ENCODE measurements around the gene ENDOV. TPM values are rescaled to one million over a fixed set of nuclear protein-coding genes. Genes with fewer than 3 reads are reported as not detected.
"Not testable (repeated sequence)": the region's sequence is repeated elsewhere in the genome, so short reads cannot be mapped to it uniquely, and the experiment has no call there.

Gene ENDOV
- total and polyA plus RNA-seq, 9 donors = 8.9 to 24.1 (median 20.8) TPM

GRCh38 chr17:80397034-80397387 lies 18.0 kb upstream of the ENDOV start:
- H3K27me3 ChIP-seq = no peaks in the 10 kb centered on the region
- no peaks in the 10 kb centered on the region for H3K36me3 ChIP-seq
- no peaks in the 10 kb centered on the region for H3K9me3 ChIP-seq
- TF ChIP-seq EP300 (IDR thresholded peaks at IDR 0.05) (no peak), POLR2A (IDR thresholded peaks at IDR 0.05) (no peak), CTCF (IDR thresholded peaks at IDR 0.05) (no peak)
- no peak for DNase-seq
- 86 to 89% (median 86%) methylated on average over 6 of the region's 6 CpGs for WGBS, 3 donors
- intact Hi-C loops (cut with DNase I) = no loop called here
- no peak overlapping the region for H3K27ac ChIP-seq
- no peaks in the 10 kb centered on the region for H3K4me1 ChIP-seq (ENCODE audit: insufficient read depth)
- H3K4me3 ChIP-seq = no peak overlapping the region

GRCh38 chr17:80397686-80398085 lies 17.3 kb upstream of the ENDOV start:
- TF ChIP-seq EP300 (IDR thresholded peaks at IDR 0.05) (no peak), POLR2A (IDR thresholded peaks at IDR 0.05) (no peak), CTCF (IDR thresholded peaks at IDR 0.05) (no peak)
- Histone ChIP-seq H3K4me1 (ENCODE audit: insufficient read depth) (no peaks in the 10 kb centered on the region), H3K27ac (no peak overlapping the region), H3K9me3 (no peaks in the 10 kb centered on the region), H3K36me3 (no peaks in the 10 kb centered on the region), H3K4me3 (no peak overlapping the region), H3K27me3 (no peaks in the 10 kb centered on the region)
- DNase-seq = no peak
- intact Hi-C loops (cut with DNase I) = no loop called here
- 76 to 79% (median 79%) methylated on average over 10 of the region's 10 CpGs for WGBS, 3 donors

GRCh38 chr17:80401086-80401485 lies 13.9 kb upstream of the ENDOV start:
- H3K36me3 ChIP-seq; DNase-seq; H3K4me1 ChIP-seq (ENCODE audit: insufficient read depth); intact Hi-C loops (cut with DNase I); H3K27ac ChIP-seq; H3K9me3 ChIP-seq; H3K27me3 ChIP-seq; H3K4me3 ChIP-seq: not testable (repeated sequence)
- WGBS, 3 donors = 56 to 68% (median 60%) methylated on average over 9 of the region's 9 CpGs

- H3K4me1 ChIP-seq (ENCODE audit: insufficient read depth); intact Hi-C loops (cut with DNase I); H3K27me3 ChIP-seq; H3K27ac ChIP-seq; H3K4me3 ChIP-seq; H3K9me3 ChIP-seq; H3K36me3 ChIP-seq; DNase-seq: not testable (repeated sequence)
- WGBS, 3 donors = 91 to 95% (median 92%) methylated on average over 13 of the region's 13 CpGs
Measured at GRCh38 chr17:80402102-80402501, 12.9 kb upstream of the ENDOV start.

- Histone ChIP-seq H3K4me3 (no peak overlapping the region), H3K4me1 (ENCODE audit: insufficient read depth) (no peaks in the 10 kb centered on the region), H3K27ac (no peak overlapping the region), H3K27me3 (no peaks in the 10 kb centered on the region), H3K36me3 (no peaks in the 10 kb centered on the region), H3K9me3 (no peaks in the 10 kb centered on the region)
- DNase-seq = no peak
- intact Hi-C loops (cut with DNase I) = no loop called here
- WGBS, 3 donors = 94 to 97% (median 95%) methylated on average over 4 of the region's 4 CpGs
- no peak for TF ChIP-seq CTCF (IDR thresholded peaks at IDR 0.05)
- TF ChIP-seq EP300 (IDR thresholded peaks at IDR 0.05) = no peak
- TF ChIP-seq POLR2A (IDR thresholded peaks at IDR 0.05) = no peak
Measured at GRCh38 chr17:80402959-80403358, 12.0 kb upstream of the ENDOV start.

GRCh38 chr17:80406146-80406545 lies 8.8 kb upstream of the ENDOV start:
- intact Hi-C loops (cut with DNase I) = no loop called here
- 90 to 92% (median 91%) methylated on average over 8 of the region's 8 CpGs for WGBS, 3 donors
- DNase-seq = no peak

GRCh38 chr17:80407917-80408316 lies 7.0 kb upstream of the ENDOV start:
- intact Hi-C loops (cut with DNase I); H3K36me3 ChIP-seq: not testable (repeated sequence)
- 85 to 89% (median 86%) methylated on average over 5 of the region's 5 CpGs for WGBS, 3 donors

More at GRCh38 chr17:80406146-80406545, 8.8 kb upstream of the ENDOV start:
- Histone ChIP-seq H3K27me3 (no peaks in the 10 kb centered on the region), H3K9me3 (no peaks in the 10 kb centered on the region), H3K36me3 (no peaks in the 10 kb centered on the region), H3K27ac (no peak overlapping the region), H3K4me1 (ENCODE audit: insufficient read depth) (peaks cover 1% of the 10 kb centered on the region), H3K4me3 (no peak overlapping the region)
- TF ChIP-seq EP300 (IDR thresholded peaks at IDR 0.05) (no peak), POLR2A (IDR thresholded peaks at IDR 0.05) (no peak), CTCF (IDR thresholded peaks at IDR 0.05) (no peak)

More at GRCh38 chr17:80407917-80408316, 7.0 kb upstream of the ENDOV start:
- H3K4me1 ChIP-seq (ENCODE audit: insufficient read depth); H3K4me3 ChIP-seq; H3K27me3 ChIP-seq; H3K9me3 ChIP-seq; H3K27ac ChIP-seq; DNase-seq: not testable (repeated sequence)

Data from ovary (tissue), 9 donors.